ENCODE data around the gene ARHGAP8. TPM values are rescaled to one million over a fixed set of nuclear protein-coding genes. Genes with fewer than 3 reads are reported as not detected.
"Not testable (repeated sequence)": the region's sequence is repeated elsewhere in the genome, so short reads cannot be mapped to it uniquely, and the experiment has no call there.

The ARHGAP8 gene
- total and polyA plus RNA-seq, 2 donors (not counting 3 experiments of a cell fraction or from before 2014, with no cell fraction given), result not detected

DNA sequence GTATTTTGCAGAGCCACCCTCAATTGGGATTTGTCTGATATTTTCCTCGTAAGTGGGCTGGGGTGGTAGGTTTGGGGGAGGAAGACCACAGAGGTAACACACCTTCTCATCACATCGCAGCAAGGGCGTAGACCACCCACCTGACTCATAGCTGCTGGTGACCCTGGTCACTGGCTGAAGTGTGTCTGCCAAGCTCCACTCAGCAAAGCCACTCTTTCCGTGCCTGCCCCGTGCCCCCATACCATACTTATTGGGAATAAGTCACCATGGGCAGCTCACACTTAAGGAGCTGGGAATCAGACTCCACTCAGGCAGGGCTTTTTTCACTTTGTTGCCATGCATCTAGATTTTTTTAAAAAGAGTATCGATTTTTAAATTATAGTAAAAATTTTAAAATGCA lies 145.9 kb downstream of the ARHGAP8 start:
- no peaks in the 10 kb centered on the region for H3K36me3 ChIP-seq (ENCODE audit: control insufficient read depth in 2 of 2, extremely low read depth in 1 of 2, insufficient read depth in 2 of 2, low read length in 2 of 2)
- H3K79me2 ChIP-seq (ENCODE audit: control insufficient read depth, insufficient read depth, low read length), result no peaks in the 10 kb centered on the region
- H3K4me2 ChIP-seq (ENCODE audit: insufficient read depth, low read length), result no peak overlapping the region
- no peak for DNase-seq (ENCODE audit: low read depth, low spot score)
- H3K9me3 ChIP-seq (replicated peaks; ENCODE audit: control insufficient read depth, insufficient read depth, low read length), result peaks cover 9% of the 10 kb centered on the region
- CTCF ChIA-PET, result no interaction called here
- H2AFZ ChIP-seq (ENCODE audit: low read depth, low read length), result no peak overlapping the region
- FAIRE-seq, result no peak
- no peaks in the 10 kb centered on the region for H4K20me1 ChIP-seq (replicated peaks; ENCODE audit: control insufficient read depth, extremely low read depth, insufficient read depth, low read length)
- no TSS peak for BruUV-seq (replicated peaks)
- no peak overlapping the region for H3K4me3 ChIP-seq (replicated peaks in 1 of 3; ENCODE audit: insufficient read depth in 1 of 3, low read depth in 1 of 3, low read length in 3 of 3)
- intact Hi-C loops (cut with micrococcal nuclease), result no loop called here
- no peak for TF ChIP-seq POLR2AphosphoS5 (IDR thresholded peaks at IDR 0.05; ENCODE audit: insufficient read depth, low read depth, low read length)
- no peak for TF ChIP-seq GATA2 (IDR thresholded peaks at IDR 0.05; ENCODE audit: insufficient read depth, insufficient read length, low read depth, low read length)
- no peak for TF ChIP-seq MYC (IDR thresholded peaks at IDR 0.05; ENCODE audit: low read depth, low read length)
- H3K4me1 ChIP-seq (ENCODE audit: control insufficient read depth, extremely low read depth, insufficient read depth, low read length), result no peaks in the 10 kb centered on the region
- no peak overlapping the region for H3K27ac ChIP-seq (ENCODE audit: insufficient read depth, low read depth, low read length)
- dilution Hi-C loops (cut with MboI; ENCODE audit: extremely low pct_ligation_motif_present, low sequenced_read_pairs), result no loop called here
- H3K27me3 ChIP-seq (ENCODE audit: control insufficient read depth in 2 of 2, insufficient read depth in 2 of 2, low read length in 2 of 2), result no peaks in the 10 kb centered on the region
- H3K9ac ChIP-seq (replicated peaks; ENCODE audit: extremely low read depth, insufficient read depth, low read length), result no peak overlapping the region
- H3K9me1 ChIP-seq (replicated peaks; ENCODE audit: control insufficient read depth, extremely low read depth, insufficient read depth, low read length), result no peaks in the 10 kb centered on the region
- POLR2A ChIA-PET, result no interaction called here

DNA sequence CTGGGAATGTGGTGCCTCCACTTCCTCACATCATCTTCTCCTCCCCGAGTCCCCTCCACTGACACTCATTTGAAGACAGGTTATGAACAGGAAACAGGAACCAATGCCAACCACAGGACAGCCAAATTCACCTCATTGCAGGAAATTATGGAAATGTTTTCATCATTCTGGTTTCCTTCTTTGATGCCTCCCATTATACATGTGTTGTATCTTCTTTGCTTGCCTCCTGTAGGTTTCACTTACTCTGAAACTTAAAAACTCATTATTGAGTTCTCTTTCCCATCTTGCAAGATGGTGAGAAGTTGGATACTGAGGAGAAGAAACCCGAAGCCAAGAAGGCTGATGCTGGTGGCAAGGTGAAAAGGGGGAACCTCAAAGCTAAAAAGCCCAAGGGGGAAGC lies 148.9 kb downstream of the ARHGAP8 start:
- intact Hi-C loops (cut with micrococcal nuclease) (no loop called here), dilution Hi-C loops (cut with MboI; ENCODE audit: extremely low pct_ligation_motif_present, low sequenced_read_pairs) (no loop called here)
- peaks cover 9% of the 10 kb centered on the region for H3K9me3 ChIP-seq (replicated peaks; ENCODE audit: control insufficient read depth, insufficient read depth, low read length)
- TF ChIP-seq JUN (IDR thresholded peaks at IDR 0.05; ENCODE audit: borderline replicate concordance, insufficient read depth, insufficient read length, low read depth), result no peak
- TF ChIP-seq EZH2 (IDR thresholded peaks at IDR 0.05; ENCODE audit: borderline replicate concordance, low read depth, low read length, severe bottlenecking), result no peak
- no peak for TF ChIP-seq POLR2A (IDR thresholded peaks at IDR 0.05; ENCODE audit: low read depth, low read length)
- no peak for TF ChIP-seq FOS (IDR thresholded peaks at IDR 0.05; ENCODE audit: borderline replicate concordance, insufficient read depth, low read length)
- no peak for TF ChIP-seq GATA2 (IDR thresholded peaks at IDR 0.05; ENCODE audit: insufficient read depth, insufficient read length, low read depth, low read length)
- no peak for TF ChIP-seq POLR2AphosphoS5 (IDR thresholded peaks at IDR 0.05; ENCODE audit: insufficient read depth, low read depth, low read length)
- no peak for TF ChIP-seq CTCF (IDR thresholded peaks at IDR 0.05; ENCODE audit: extremely low read depth in 1 of 2, insufficient read depth in 1 of 2, low read depth in 1 of 2, low read length in 2 of 2)
- TF ChIP-seq, protein P1, sequence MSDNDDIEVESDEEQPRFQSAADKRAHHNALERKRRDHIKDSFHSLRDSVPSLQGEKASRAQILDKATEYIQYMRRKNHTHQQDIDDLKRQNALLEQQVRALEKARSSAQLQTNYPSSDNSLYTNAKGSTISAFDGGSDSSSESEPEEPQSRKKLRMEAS (IDR thresholded peaks at IDR 0.05; ENCODE audit: insufficient read depth, insufficient read length), result no peak
- TF ChIP-seq MYC (IDR thresholded peaks at IDR 0.05; ENCODE audit: low read depth, low read length), result no peak
- H4K20me1 ChIP-seq (replicated peaks; ENCODE audit: control insufficient read depth, extremely low read depth, insufficient read depth, low read length), result no peaks in the 10 kb centered on the region
- H3K9ac ChIP-seq (replicated peaks; ENCODE audit: extremely low read depth, insufficient read depth, low read length), result no peak overlapping the region
- CTCF ChIA-PET, result no interaction called here
- H3K4me2 ChIP-seq (ENCODE audit: insufficient read depth, low read length), result no peak overlapping the region
- no peak overlapping the region for H2AFZ ChIP-seq (ENCODE audit: low read depth, low read length)
- H3K27me3 ChIP-seq (ENCODE audit: control insufficient read depth in 2 of 2, insufficient read depth in 2 of 2, low read length in 2 of 2), result no peaks in the 10 kb centered on the region
- H3K79me2 ChIP-seq (ENCODE audit: control insufficient read depth, insufficient read depth, low read length), result no peaks in the 10 kb centered on the region
- no peaks in the 10 kb centered on the region for H3K4me1 ChIP-seq (ENCODE audit: control insufficient read depth, extremely low read depth, insufficient read depth, low read length)
- BruUV-seq (replicated peaks), result no TSS peak
- no peak overlapping the region for H3K27ac ChIP-seq (ENCODE audit: insufficient read depth, low read depth, low read length)
- DNase-seq (ENCODE audit: low read depth, low spot score), result no peak
- POLR2A ChIA-PET, result no interaction called here
- H3K36me3 ChIP-seq (ENCODE audit: control insufficient read depth in 2 of 2, extremely low read depth in 1 of 2, insufficient read depth in 2 of 2, low read length in 2 of 2), result no peaks in the 10 kb centered on the region
- no peak for FAIRE-seq
- no peaks in the 10 kb centered on the region for H3K9me1 ChIP-seq (replicated peaks; ENCODE audit: control insufficient read depth, extremely low read depth, insufficient read depth, low read length)
- H3K4me3 ChIP-seq (replicated peaks in 1 of 3; ENCODE audit: insufficient read depth in 1 of 3, low read depth in 1 of 3, low read length in 3 of 3), result no peak overlapping the region

DNA sequence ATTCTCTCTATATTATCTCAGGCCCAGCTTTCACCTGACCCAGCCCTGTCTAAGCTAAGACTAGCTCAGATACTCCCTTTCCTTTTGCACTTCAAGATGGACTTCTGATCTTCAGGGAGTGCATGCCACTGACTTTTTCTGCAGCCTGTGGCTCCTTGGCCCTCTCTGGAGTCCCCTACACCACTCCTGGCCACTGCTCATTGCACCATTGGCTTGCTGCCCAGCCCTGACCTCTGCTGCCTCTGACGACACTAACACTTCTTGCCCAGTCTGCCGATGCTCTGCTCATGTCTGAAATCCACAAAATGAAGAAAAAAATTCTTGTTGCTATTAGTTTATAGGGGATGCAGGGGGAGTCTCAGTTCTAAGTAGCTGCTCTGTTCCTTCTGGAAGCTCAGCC lies 150.8 kb downstream of the ARHGAP8 start:
- CTCF ChIA-PET; H3K79me2 ChIP-seq (ENCODE audit: control insufficient read depth, insufficient read depth, low read length); H3K9me1 ChIP-seq (replicated peaks; ENCODE audit: control insufficient read depth, extremely low read depth, insufficient read depth, low read length); H3K9me3 ChIP-seq (replicated peaks; ENCODE audit: control insufficient read depth, insufficient read depth, low read length); DNase-seq (ENCODE audit: low read depth, low spot score); BruUV-seq (replicated peaks); H2AFZ ChIP-seq (ENCODE audit: low read depth, low read length); H4K20me1 ChIP-seq (replicated peaks; ENCODE audit: control insufficient read depth, extremely low read depth, insufficient read depth, low read length); H3K9ac ChIP-seq (replicated peaks; ENCODE audit: extremely low read depth, insufficient read depth, low read length); H3K4me3 ChIP-seq (replicated peaks in 1 of 3; ENCODE audit: insufficient read depth in 1 of 3, low read depth in 1 of 3, low read length in 3 of 3); H3K27me3 ChIP-seq (ENCODE audit: control insufficient read depth in 2 of 2, insufficient read depth in 2 of 2, low read length in 2 of 2); dilution Hi-C loops (cut with MboI; ENCODE audit: extremely low pct_ligation_motif_present, low sequenced_read_pairs); H3K4me1 ChIP-seq (ENCODE audit: control insufficient read depth, extremely low read depth, insufficient read depth, low read length); H3K27ac ChIP-seq (ENCODE audit: insufficient read depth, low read depth, low read length); POLR2A ChIA-PET; FAIRE-seq; H3K4me2 ChIP-seq (ENCODE audit: insufficient read depth, low read length); intact Hi-C loops (cut with micrococcal nuclease); H3K36me3 ChIP-seq (ENCODE audit: control insufficient read depth in 2 of 2, extremely low read depth in 1 of 2, insufficient read depth in 2 of 2, low read length in 2 of 2): not testable (repeated sequence)
